Measurements from ENCODE around the gene HEBP1.

DNA sequence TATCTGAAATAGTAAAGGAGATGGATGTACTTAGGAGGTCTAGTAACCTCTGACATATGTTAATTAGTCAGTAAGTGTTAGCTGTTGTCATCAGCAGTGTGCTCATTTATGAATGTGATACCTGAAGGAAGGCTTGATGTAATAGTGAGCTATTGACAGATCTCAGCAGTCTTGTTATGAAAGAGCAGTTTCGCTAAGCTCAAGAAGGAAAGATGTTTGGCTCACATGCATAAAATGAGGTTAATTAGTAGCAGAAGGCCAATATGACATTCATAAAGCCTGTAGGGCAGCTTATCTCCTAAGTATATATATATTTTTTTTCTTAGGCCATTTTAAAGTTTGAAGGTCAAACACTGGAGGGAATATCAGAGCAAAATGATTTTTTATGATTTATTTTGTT lies 46.9 kb upstream of the HEBP1 start:
- TF ChIP-seq GATA2 (IDR thresholded peaks at IDR 0.05; ENCODE audit: low read depth, low read length), result no peak
- TF ChIP-seq GATA3 (IDR thresholded peaks at IDR 0.05; ENCODE audit: low read depth, low read length), result no peak

All from SH-SY5Y (cell line).